ENCODE measurements around the gene SAMD14.

SAMD14 gene

GRCh38 chr17:50110591-50111349, 19.2 kb downstream of the SAMD14 start:
- DNase-seq = no peak

DNA sequence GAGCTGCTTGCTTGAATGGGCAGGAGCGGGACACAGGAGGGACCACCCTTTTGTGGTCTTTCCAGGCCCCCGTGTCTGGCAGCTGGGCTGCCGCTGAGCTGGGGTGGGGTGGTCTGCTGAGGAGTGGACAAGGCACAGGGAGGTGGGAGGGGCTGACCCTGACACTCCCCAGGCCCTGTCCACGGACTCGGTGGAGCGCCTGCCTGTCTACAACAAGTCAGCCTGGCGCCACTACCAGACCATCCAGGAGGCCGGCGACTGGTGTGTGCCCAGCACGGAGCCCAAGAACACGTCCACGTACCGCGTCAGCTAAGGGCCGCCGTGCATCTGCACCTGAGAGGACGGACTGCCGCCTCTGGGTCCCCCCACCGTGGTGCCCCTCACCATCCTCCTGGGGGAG, 20.2 kb downstream of the SAMD14 start:
- no peak for DNase-seq

- DNase-seq = no peak
Measured at GRCh38 chr17:50109207-50109606, 20.8 kb downstream of the SAMD14 start.

DNA sequence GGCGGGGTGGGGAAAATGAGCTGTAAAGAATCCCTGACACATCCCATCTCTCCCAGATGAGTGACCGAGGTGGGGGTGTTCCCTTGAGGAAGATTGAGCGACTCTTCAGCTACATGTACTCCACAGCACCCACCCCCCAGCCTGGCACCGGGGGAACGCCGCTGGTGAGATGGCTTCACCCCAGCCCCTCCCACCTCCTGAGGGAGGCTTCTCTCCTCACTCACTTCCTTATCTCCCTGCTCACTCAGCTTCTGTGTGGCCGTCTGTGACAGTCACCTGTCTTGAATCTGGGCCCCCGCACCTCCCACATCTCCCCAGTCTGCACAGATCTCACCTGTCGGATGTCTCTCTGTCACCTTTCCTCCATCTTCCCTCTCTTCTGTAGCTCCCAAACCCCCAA, 21.4 kb downstream of the SAMD14 start:
- no peak for DNase-seq

DNA sequence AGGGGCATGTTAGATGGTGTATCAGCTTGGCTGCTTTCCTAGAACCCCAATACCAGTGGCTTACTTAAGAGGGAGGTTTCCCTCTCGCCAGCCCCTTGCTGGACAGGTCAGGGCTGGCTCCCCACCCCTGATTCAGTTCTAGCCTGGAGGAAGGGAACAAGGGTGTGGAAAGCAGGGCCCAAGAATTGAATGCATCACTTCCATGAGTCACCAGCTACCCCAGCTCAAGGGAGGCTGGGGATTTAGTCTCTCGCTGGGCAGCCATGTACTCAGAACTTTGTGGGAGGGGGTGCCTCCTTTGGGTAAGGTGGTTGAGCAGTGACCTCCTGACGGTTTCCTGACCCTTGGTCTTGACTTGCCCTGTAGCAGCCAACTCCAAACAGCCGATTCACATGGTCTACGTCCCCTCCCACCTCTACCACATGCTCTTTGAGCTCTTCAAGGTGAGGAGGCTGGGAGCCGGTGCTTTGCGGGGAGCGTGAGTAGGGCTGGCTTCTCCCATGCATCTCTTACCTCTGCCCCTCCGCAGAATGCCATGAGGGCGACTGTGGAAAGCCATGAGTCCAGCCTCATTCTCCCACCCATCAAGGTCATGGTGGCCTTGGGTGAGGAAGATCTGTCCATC, 22.1 kb downstream of the SAMD14 start:
- DNase-seq = no peak

DNA sequence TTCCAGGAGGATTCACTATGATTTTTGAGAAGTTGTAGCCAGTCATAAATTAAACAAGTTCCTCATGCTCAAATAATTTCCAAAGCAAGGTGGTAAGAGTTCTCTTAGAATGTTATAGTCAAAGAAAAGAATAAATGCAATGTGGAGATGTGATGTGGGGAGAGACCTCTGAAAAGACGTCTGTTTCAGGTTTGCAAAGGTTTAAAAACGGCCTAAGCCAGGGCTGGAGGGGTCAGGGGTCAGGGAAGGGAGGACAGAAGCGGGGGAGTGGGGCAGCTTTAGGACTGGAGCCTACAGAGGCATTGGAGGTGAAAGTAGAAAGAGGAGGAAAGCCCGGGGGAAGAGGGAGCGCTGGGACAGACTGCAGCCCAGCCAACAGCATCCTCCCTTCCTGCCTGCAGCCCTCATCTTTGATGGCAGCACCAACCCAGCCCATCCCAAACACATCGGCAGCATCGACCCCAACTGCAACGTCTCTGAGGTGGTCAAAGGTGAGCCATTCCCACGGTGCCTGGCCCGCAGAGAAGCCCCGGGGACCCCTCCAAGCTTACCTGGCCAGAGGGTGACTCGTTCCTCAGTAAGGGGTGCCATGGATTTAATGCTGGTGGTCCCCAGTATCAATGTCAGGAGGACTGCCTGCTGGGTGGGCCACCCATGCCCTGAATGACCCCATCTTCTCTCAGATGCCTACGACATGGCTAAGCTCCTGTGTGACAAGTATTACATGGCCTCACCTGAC, 23.4 kb downstream of the SAMD14 start:
- DNase-seq = no peak

- no peak for DNase-seq
Measured at GRCh38 chr17:50105811-50106210, 24.1 kb downstream of the SAMD14 start.

GRCh38 chr17:50103941-50104340, 26.0 kb downstream of the SAMD14 start:
- no peak for DNase-seq

- no peak for DNase-seq
Measured at GRCh38 chr17:50103252-50103651, 26.7 kb downstream of the SAMD14 start.

DNA sequence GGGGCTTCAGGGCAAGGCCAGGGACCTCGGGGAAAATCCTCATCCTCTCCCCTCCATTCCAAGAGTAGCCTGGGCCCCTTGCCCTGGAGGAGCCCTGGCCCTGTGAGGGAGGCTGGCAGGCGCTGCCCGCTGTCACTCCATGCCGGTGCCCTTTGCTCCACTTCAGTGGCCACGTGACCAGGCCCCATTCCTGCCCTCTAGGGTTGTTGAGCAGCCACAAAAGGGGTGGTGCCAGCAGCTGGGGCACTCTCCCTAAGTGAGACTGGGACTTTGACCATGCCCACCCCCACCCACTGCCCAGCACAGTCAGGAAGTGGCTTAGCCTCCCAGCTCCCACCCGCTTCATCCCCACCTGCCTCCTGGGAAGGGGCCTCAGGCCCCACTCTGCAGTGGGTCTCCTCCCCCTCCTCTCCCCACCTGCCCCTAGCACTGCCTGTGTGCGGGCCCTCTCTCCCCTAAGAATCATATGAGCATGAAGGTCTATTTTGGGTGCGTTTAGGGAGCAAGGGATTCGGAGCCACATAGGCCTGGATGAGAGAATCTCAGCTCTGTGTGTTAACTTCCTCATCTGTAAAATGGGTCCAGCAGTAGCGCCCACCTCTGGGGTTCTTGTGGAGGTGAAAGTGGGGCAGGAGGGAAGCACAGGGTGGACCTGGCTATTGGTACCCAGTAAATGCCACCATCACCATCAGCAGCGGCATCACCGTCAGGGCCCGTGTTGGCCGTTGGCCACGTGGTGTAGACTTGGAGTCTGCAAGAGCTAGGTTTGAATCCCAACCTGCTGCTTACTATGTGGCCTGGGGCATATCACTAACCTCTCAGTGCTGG, 27.6 kb downstream of the SAMD14 start:
- no peak for DNase-seq

DNA sequence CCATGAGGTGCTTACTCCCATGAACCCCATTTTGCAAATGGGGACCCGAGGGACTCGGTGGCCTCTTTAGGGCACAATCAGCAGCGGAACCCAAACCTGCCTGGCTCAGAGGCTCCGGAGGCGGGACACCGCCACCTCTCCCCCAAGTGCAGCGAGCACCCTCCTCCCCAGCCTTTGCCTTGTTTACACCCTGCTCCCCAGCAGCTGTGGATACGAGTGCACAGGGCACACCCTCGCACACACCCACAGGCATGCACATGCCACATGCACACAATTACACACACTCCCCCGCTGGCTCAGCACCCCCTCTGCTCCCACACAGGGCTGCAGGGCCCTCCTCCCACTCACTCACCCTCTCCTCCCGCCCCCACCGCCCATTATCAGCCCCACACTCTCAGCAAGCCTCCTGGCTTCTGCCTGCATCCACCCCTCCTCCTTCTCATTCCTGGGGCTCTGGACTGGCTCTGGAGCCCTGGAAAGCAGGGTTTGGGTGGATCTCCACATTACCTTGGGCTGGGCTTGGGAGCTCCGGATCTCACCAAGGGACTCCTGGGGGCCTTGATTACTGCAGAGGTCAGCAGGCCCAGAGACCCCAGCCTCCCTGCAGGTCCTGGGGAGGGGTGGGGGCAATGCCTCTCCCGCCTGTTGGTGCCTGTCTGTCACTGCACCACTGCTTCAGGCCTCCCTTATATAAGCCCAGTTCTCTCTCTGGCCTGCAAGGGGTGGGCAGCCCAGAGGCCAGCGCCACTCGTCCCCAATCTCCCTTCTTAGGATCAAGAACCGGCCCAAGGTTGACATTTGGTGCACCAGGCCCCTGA, 28.4 kb downstream of the SAMD14 start:
- DNase-seq = no peak

DNA sequence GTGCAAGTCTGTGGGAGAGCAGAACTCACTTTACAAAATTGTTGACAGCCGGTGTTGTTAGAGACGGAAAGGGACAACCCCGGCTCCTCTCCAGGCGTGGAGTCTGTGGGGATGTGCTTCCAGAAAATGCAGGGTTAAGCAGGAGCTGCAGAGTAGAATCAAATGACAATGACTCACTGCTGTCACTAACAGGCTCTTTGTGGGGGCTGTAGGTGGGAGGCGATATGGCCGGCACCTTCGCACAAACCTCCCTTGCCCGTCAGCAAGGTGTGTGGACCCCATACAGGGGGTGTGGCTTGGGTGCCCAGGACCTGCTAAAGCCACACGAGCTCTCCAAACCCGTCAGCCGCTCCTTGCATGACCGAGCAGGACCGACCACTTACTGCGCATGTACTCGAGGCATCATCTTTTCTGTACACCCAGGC, 29.0 kb downstream of the SAMD14 start:
- DNase-seq = no peak

DNA sequence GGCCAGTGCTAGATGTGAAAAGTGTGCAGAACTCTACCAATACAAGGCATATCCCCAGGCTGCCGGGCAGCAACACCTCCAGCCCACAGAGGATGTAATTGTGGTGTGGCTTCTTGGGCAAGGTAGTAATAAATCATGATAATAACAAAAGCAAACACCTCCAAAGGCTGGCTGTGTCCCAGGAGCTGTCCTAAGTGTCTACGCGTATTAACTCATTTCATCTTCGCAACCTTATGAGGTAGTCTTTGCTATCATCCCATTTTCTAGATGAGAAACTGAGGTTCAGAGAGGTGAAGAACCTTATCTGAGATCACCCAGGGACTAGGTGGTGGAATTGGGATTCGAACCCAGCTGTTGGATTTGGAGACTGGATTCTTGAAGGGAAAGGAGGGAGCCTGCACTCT, 29.5 kb downstream of the SAMD14 start:
- DNase-seq = no peak

DNA sequence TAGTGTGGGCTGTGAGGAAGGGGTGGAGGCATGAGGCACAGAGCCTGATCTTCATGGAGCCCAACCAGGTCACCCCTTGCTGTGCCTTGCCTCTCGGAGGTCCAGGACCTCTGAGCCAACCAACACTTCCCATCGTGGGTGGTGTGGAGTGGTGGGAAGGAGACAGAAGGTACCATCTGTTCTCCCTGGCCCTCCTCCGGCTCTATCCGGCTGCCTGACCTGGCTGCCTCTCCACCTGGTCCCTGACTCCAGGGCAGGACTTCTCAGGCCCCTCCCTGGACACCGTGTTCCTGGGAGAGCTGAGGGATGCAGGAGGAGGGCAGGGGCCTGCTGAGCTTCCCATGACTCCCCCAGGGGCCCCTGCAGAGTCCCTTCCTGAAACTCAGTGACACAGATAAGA, 31.0 kb downstream of the SAMD14 start:
- DNase-seq = no peak

- no peak for DNase-seq
Measured at GRCh38 chr17:50098583-50098982, 31.4 kb downstream of the SAMD14 start.

GRCh38 chr17:50097926-50098325, 32.0 kb downstream of the SAMD14 start:
- DNase-seq = no peak

GRCh38 chr17:50097455-50097854, 32.5 kb downstream of the SAMD14 start:
- DNase-seq = no peak

- DNase-seq = no peak
Measured at GRCh38 chr17:50096758-50097157, 33.2 kb downstream of the SAMD14 start.

GRCh38 chr17:50096092-50096491, 33.9 kb downstream of the SAMD14 start:
- no peak for DNase-seq

DNA sequence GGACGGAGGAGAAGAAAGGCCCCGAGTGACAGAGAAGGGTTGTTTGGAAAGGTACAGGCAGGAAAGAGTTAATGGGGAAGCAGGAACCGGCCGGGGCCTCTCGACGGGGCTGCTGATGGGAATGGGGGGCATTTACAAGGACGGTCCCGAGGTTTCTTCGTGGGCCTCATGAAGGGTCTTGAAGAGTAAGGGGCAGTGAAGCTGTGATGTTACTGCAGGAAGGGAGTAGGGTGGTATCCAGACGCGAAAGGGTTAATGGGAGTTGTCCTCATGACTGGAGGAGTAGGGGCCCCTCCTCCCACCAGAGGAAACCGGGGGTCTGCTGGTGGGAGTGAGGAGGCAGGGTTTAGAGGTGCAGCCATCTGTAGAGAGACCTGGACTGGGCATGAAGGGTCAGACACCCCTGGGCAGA, 34.3 kb downstream of the SAMD14 start:
- no peak for DNase-seq

DNA sequence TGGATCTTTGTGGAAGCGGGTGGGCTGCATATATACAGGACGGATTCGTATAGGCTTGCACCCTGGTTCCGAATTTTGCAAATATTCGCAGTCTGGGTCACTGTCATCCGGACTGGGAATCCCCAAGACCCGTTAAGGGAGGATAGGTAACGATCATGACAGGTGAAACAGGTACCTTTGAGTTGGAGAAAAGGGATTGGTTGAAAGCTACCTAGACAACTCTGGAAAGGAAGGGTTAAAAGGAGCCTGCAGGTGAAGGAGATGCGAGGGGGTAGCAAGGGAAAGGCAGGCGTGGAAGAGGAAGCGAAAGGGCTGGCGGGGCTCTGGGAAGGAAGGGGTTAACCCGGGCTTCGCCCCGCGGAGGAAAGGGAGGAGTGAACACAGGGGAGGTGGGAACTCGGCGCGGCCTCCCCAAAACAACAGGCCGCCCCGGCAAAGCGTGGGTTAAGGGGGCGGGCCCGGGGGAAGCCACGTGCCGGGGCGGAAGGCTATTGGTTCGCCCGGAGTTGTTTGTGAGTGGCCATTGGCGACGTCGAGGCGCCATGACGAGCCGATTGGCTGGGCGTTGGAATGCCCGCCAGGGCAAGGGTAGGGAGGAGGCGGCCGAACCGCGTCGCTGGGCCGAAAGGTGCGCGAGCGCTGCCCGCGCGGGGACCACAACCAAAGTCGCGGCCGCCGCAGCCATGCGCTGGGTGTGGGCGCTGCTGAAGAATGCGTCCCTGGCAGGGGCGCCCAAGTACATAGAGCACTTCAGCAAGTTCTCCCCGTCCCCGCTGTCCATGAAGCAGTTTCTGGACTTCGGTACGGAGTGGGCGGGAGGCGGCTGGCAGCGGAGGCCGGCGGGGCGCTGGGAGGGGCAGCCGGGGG, 35.0 kb downstream of the SAMD14 start, which contains the start of gene PDK2:
PDK2 (plus strand) TSS at position 599 of the 867 bp plus-strand sequence; CDS start at position 684, 85 bp downstream.
- peak; percentile 88 for DNase-seq

Data from NCI-H526 treated with DMSO at 0.1 percent for 48 hours (cell line).